GM18861 (cell line): ENCODE results near the gene KPNA3.
"Not testable (repeated sequence)": the region's sequence is repeated elsewhere in the genome, so short reads cannot be mapped to it uniquely, and the experiment has no call there.

Experiments
- ATAC-seq: cut with Tn5 transposase; IDR thresholded peaks from one replicate; pipeline ENCODE4 v1.9.1; 2021; ENCODE audit not compliant: unreplicated experiment

KPNA3 gene

GRCh38 chr13:49759503-49759902 lies 33.0 kb downstream of the KPNA3 start:
- ATAC-seq, result no peak

GRCh38 chr13:49756263-49756662 lies 36.2 kb downstream of the KPNA3 start:
- ATAC-seq, result no peak

GRCh38 chr13:49754146-49754545 lies 38.3 kb downstream of the KPNA3 start:
- ATAC-seq, result no peak

- ATAC-seq, result no peak
Measured at GRCh38 chr13:49749848-49750247, 42.6 kb downstream of the KPNA3 start.

GRCh38 chr13:49746111-49746510 lies 46.4 kb downstream of the KPNA3 start:
- no peak for ATAC-seq

- ATAC-seq, result no peak
Measured at GRCh38 chr13:49740870-49741269, 51.6 kb downstream of the KPNA3 start.

GRCh38 chr13:49739498-49740187 lies 52.8 kb downstream of the KPNA3 start:
- ATAC-seq, result no peak

GRCh38 chr13:49733181-49733951 lies 59.1 kb downstream of the KPNA3 start:
- no peak for ATAC-seq

- ATAC-seq, result no peak
Measured at GRCh38 chr13:49731766-49732165, 60.7 kb downstream of the KPNA3 start.

GRCh38 chr13:49716615-49717014 lies 75.9 kb downstream of the KPNA3 start:
- no peak for ATAC-seq

GRCh38 chr13:49714757-49715156 lies 77.7 kb downstream of the KPNA3 start:
- no peak for ATAC-seq

- no peak for ATAC-seq
Measured at GRCh38 chr13:49711218-49711863, 81.1 kb downstream of the KPNA3 start.

GRCh38 chr13:49704264-49704663 lies 88.2 kb downstream of the KPNA3 start:
- ATAC-seq, result not testable (repeated sequence)

- ATAC-seq, result no peak
Measured at GRCh38 chr13:49701491-49701890, 91.0 kb downstream of the KPNA3 start.

- no peak for ATAC-seq
Measured at GRCh38 chr13:49697468-49697867, 95.0 kb downstream of the KPNA3 start.

GRCh38 chr13:49694446-49694845 lies 98.0 kb downstream of the KPNA3 start:
- no peak for ATAC-seq

- no peak for ATAC-seq
Measured at GRCh38 chr13:49693877-49694276, 98.6 kb downstream of the KPNA3 start.

- ATAC-seq, result no peak
Measured at GRCh38 chr13:49693191-49693733, 99.2 kb downstream of the KPNA3 start.

- peak; percentile 86 for ATAC-seq
Measured at GRCh38 chr13:49690995-49691784, 101.3 kb downstream of the KPNA3 start, which contains the start of gene EBPL. Gene EBPL (minus strand): TSS chr13:49691486. CDS start chr13:49691424, 62 bp downstream.

GRCh38 chr13:49690133-49690994 lies 102.1 kb downstream of the KPNA3 start:
- ATAC-seq, result peak; percentile 21
